ENCODE results near the gene WDR75.
"Not testable (repeated sequence)": the region's sequence is repeated elsewhere in the genome, so short reads cannot be mapped to it uniquely, and the experiment has no call there.

The WDR75 gene

DNA sequence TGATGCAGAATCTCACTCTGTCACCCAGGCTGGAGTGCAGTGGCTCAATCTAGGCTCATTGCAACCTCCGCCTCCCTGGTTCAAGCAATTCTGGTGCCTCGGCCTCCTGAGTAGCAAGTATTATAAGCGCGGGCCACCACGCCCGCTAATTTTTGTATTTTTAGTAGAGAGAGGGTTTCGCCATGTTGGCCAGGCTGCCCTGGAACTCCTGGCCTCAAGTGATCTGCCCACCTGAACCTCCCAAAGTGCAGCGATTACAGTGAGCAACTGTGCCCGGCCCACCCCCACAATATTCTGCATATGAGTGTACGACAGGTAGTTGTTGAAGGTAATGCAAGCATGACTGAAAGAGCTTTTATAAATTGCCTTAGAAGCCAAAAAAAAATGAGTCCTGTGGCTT lies 1.2 kb downstream of the WDR75 start:
- DNase-seq: no peak

DNA sequence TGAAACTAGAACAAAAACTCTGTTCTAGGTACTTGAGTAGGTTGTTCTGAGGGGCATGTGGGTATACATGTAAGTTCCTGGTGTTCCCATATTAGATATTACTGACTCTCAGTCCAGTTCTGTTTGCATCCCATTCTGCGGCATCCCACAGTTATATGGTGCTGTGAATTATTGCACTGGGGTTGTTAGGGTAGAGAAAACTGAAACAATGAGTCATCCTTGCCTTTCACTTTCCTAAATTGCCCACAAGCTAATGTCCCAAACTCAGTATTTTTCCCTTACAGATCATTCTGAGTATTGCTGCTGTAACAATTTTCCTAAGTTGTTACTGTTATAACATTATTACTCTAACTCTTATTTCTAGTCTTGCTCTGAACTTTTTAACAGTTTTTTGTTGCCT lies 3.0 kb downstream of the WDR75 start:
- no peak for DNase-seq

DNA sequence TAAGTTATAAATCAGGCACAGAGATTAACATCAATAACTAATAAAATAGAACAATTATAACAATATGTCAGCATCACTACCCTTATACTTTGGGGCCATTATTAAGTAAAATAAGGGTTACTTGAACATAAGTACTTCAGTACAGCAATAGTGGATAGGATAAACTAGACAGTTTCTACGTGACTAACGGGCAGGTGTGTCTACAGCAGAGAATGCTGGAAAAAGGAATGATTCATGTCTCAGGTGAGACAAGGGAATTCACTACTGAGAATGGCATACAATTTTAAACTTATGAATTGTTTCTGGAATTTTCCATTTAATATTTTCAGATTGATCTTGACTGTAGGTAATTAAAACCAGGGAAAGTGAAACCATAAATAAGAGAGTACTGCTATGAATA lies 5.5 kb downstream of the WDR75 start:
- DNase-seq: no peak

DNA sequence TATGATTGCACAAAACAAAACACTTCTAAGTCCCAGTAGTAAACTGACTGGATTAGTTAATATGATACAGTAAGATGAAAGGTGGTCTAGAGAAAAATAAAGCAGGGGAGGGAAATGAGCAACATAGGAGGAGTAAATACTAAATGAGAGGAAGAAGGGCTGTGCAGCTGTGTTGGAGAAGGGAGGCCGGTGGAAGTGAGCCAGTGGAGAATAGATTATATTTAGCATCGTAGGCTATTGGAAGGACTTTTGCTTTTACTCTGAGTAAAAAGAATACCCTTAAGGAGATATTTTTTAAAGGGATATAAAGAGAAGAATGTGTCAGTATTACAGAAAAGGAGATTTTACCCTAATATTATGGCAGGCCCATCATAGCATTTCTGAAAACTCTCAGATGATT lies 12.7 kb downstream of the WDR75 start:
- DNase-seq: no peak

DNA sequence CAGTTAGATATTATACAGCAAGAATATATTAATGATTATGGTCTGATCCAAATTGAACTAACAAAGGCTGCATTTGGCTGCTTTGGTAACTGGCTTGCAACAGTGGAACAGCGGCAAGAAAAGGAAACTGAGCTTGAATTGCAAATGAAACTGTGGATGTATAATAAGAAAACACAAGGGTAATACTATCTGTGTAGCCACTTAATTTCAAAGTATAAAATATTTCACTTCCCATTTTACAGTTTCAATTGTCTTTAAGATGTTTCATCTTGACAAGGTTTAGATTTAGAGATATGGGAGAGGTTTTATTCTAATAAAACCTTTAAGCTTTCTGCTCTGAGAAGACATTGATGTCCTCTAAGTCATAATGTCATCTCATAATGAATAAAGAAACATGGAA lies 23.8 kb downstream of the WDR75 start:
- DNase-seq: no peak

DNA sequence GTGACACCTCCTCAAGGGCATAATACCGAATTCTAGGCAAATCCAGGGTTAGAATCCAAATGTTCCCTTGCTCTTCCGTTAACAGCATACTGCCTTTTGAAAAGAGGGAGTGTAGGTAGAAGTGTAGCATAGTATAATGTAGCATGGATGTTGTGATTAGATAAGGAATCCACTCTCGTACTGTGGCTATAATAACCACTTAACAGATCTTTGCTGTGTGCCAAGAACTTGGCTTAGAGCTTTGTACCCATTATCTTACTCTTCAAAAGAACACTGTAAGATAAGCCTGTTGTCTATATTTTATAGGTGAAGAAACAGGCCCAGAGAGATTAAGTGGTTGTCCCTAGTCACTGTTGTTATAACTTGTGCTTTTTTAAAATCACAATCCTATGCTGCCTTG lies 24.2 kb downstream of the WDR75 start:
- DNase-seq: no peak

DNA sequence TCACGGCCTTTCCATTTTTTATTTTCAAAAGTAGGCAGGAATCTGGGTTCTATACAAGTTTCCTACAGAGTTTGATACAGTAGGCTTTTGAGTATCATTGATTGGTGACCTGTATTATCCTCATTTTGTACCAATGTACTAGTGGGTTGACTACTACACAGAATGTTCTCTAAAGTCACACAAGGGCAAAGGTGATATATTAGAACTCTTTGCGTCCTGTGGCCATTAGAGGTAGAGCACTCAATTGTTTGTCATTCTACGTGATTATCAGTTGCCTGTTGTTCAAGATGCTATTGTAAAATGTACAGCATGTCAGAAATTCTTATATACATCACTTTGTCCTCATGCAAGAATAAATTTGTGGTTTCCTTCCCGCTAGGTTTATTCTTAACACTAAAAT lies 24.8 kb downstream of the WDR75 start:
- DNase-seq: no peak

DNA sequence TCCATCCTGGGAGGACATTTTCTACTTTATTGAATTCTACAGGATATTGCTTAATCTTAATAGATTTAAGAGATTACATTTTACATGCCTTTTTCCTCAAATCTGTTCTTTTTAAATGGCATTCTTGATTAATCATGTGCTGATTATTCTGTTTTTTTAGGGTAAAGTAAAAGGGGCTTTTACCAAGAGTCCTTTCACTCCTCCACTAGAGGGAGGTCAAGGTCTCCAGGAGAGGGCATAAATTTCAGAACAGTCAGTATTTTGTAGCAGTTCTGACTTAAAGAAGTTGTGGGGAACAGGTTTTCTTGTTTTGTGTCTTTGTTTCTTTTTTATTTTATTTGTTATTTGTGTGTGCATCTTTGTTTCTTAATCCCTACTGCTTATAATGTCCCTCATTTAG lies 25.4 kb downstream of the WDR75 start:
- DNase-seq: no peak

DNA sequence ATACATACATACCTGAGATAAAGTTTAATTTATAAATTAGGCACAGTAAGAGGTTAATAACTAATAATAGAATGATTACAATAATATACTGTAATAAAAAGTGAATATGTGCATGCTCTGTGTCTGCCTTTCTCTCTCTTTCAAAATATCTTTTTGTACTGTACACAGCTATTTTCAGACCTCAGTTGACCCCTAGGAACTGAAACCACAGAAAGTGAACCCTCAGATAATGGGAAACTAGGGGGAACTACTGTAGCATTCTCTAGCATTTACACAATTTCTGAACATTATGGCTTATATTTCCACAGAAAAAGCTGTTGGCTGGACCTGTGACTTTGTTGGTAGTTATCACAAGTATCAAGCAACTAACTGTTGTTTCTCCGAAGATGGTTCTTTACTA lies 25.9 kb downstream of the WDR75 start:
- DNase-seq: no peak

DNA sequence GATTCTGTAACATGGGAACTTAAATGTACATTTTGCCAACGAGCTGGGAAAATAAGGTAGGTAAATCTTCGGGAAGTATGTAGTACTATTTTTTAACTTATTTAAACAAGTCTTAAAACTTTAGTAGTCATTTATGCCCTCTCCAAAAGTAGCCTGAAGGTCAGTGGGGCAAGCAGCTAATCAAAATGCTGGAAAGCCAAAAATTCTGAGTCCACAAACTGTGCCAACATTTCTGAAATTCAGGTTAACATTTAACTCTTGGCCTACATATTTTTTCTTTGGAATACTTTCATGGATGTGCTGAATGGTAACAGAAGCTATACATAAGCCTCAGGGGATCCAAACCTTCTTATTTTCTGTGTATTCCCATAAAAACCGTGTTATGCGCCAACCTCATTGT lies 26.3 kb downstream of the WDR75 start:
- no peak for DNase-seq

DNA sequence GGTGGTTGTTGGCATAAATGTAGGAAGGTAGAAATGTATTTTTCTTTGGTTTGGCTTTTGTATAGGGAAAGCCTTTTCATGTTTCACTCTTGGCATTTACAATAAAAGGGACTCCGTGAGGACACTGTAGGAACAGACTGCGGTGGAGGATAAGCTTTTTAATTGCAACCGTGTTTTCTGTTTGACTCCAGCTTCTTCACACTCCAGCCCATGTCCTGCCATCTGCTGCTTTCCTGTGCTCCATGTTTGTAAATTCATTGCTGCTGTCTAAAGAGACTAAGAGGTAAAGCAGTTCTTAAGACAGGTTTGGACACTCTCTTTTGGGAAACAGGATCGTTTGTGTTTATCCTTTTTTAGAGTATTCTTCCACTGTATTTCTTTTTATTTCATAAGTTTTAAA lies 33.3 kb downstream of the WDR75 start:
- DNase-seq: no peak

DNA sequence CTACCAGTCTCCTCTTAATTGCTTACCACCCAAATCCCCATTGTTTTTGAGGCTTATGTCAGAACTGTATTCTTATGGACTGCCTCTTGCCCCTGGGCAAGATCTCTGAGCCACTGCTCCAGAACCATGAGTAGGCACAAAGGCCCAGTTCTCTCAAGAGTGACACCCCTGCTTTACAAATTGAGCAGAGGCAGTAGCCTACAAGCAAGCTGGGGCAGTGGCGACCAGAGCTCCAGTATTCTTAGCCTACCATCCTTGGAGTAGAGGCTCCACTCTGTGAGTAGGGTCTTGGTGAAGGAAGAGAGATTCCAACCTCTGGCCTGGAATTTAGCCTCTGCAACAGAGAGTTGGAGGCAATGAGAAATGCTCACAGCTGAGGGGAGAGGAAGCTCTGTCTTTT lies 36.5 kb downstream of the WDR75 start:
- no peak for DNase-seq

DNA sequence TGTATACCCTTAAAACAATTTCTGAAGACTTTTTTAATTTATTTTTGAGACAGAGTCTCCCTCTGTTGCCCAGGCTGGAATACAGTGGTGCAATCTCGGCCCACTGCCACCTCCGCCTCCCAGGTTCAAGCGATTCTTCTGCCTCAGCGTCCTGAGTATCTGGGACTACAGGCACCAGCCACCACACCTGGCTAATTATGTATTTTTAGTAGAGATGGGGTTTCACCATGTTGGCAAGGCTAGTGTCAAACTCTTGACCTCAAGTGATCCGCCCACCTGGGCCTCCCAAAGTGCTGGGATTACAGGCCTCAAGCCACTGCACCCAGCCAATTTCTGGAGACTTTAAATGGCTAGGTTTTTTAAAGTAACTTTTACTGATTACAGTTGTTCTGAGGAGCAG lies 37.0 kb downstream of the WDR75 start:
- not testable (repeated sequence) for DNase-seq

DNA sequence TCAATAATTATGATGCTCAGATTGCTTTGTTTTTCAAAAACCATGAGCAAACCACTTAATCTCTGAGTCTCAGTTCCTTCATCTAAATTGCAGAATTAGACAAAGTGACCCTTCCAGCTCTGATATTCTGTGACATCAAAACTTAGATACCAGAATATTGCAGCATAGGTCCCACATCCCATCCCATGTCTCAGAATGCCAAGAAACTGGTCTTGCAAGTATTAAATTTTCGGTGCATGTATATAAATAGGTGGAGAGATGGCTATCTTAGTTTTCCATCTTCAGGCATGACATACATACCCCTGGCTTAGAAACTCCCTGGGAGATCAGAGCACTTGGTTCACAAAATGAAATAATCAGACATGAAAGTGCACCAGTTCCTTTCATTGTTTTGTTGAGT lies 39.8 kb downstream of the WDR75 start:
- no peak for DNase-seq

DNA sequence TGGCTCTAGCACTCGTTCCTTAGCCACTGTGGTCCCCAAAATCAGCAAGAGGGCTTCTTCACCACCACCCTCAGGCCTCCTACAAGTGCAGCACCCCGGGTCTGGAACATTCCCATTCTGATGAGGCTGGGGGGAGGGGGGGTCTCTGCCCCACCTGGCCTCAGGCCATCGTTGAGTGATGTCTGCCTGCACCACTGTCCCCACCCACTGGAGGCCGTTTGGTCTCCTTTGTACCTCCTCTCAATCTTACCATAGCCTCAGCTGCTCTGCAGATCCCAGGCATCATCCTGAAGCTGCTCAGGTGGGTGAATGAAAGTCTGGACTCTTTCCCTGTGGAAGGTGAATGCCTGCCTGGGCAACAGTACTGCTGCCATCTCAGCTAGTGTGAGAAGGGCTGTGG lies 42.3 kb downstream of the WDR75 start:
- no peak for DNase-seq

DNA sequence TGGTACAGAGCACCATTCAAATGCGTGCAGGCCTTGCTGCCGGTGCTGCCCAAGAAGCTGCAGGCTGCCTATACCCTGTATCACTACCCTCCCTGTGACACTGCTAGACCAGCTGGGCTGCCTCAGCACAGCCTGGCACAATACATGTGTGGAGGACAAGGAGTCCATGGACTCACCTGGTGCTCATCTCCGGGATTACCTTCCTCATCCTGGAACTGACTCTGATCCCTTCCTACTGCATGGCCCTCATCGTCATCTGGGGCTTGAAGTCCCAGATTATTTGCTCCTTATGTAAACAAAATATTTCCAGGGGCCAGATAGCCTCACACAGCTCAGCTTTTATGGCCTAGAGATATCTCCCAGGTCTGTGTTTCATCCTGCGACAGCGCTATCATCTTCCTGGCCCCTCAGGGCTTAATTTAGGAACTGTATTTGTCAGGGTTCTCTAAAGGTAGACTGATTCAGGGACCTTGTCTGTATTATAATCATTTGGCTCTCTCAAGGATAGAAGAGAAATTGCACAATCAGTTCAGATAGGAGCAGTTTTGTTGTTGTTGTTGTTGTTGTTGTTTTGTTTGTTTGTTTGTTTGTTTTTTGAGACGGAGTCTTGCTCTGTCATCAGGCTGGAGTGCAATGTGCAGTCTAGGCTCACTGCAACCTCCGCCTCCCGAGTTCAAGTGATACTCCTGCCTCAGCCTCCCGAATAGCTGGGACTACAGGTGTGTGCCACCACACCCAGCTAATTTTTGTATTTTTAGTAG lies 42.9 kb downstream of the WDR75 start:
- no peak for DNase-seq

DNA sequence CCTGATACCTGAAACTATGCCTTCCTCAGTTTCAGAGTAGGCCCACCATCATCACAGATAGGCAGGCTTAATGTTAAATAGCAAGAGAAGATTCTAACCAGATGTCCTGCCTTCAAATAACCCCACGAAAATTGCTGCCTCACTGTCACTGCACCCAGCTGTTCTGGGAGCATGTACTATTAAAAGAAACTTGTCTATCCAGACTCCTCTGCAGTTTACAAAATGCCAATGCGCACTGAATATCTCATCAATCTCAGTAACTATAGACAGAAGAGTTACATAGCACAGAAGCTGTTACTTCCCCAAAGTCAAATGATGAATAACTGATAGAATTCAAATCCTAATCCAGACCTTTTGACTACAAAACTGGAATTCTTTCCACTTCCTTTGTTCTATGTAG lies 43.9 kb downstream of the WDR75 start:
- DNase-seq: no peak

DNA sequence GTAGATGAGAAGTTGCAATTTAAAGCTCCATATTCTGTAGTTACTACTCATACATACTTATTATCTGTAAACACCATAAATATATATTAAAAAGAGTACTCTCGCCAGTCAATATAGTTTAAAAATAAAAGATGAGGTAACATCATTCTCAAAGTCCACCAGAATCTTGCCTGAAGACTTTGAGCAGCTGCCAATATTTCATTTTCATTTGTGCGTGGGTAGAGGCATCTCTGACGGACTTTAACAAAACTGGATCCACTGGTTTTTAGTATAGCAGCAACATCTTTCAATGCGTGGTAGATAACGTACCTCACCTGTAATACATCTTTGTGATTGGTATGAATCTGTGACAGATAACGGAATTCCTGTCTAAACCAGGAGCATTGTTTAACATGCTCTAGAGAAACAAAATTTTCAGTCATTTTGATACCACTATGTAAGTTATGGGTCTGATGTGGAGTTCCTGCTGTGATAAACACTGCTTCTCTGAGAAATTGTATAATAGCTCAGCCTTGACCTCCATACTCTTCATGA lies 45.0 kb downstream of the WDR75 start:
- no peak for DNase-seq

DNA sequence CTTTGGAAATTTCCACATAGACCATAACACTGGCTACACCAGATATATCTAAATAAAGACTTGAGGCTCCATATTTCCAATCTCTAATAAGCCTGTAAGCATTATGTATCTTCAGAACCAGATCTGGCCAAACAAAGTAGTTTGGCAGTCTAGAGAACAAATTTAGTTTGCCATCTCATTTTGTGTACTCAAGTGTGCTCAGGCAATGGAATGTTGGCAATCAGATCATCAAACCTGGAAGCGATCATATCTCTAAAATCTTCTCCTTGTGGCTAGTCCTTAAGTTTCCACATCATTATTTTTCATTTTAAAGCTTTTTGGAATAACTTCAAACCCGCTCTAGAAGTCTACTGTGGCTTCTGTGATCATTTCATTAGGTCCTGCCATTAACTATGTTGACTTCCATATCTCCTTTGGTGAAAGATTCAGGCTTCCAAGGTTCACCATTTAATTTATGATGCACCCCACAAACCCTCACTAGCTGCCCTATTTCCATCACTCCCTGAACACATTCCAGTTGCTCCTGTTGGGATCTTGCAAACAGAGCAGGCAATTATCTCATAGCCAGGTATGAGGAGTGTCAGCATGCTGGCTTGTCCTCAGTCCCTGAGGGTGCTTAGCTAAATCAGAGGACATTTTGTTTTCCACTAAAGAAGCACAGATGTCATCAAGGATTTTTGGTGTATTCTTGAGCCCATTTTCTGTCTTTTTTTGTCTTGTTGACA lies 46.2 kb downstream of the WDR75 start:
- no peak for DNase-seq

DNA sequence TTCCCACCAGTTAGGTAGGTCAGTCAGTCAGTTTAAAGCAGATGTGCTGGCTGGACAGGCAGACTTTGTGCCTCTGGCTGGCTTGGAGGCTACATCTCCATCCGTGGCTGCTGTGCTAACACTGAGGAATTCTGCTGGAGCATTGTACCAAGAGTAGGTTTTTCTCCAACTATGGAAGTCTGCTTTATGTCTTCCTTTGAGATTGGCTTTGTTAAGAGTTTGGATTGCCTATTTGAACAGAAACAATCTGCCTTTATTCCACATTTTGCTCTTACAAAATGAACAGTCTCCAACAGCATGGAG lies 46.7 kb downstream of the WDR75 start:
- DNase-seq: no peak

DNA sequence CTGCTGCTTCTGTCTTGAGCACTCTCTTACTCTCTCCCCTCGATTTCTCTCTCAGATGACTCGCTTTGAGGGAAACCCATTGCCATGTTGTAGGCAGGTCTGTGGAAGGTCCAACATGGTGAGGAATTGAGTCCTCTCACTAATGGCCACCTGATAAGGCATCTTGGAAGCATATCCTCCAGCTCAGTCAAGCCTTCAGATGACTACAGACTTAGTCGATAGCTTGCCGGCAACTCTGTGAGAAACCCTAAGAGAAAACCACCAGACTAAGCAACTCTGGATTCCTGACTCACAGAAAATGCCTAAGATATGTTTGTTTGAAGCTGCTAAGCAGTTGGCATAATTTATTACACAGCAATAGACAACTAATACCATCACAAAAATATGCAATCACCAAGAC lies 51.2 kb downstream of the WDR75 start:
- no peak for DNase-seq

DNA sequence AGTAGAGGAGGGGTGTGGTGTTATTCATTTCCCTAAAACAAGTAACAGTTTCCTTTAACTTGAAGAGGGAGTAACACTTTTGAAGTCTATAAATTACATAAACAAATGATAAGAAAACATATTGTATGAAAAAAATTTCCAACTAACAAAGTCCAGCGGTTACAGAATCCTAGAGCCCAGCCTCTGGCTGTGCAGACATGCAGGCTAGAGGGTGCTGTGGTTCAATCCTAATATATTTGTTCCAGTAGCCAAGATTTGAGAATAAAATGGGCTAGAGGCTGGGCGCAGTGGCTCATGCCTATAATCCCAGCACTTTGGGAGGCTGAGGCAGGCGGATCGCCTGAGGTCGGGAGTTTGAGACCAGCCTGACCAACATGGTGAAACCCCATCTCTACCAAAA lies 56.9 kb downstream of the WDR75 start:
- no peak for DNase-seq

DNA sequence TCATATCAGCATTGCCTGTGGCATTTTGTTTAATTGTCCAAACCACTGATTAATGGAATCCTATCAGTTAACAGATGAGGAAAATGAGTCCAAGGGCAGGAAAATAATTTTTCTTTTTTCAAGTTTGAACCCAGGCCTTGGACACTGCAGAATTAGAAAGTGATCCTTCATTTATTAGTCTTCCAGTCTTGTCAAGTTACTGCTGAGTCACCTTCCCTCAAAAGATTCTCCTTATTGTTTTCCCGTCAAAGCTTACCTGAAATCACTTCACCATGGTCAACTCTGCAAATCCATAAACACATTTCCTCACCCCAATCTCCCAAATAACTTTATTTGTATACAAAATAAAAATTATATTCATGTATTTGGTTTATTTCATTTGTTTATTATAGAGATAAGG lies 57.9 kb downstream of the WDR75 start:
- DNase-seq: no peak

DNA sequence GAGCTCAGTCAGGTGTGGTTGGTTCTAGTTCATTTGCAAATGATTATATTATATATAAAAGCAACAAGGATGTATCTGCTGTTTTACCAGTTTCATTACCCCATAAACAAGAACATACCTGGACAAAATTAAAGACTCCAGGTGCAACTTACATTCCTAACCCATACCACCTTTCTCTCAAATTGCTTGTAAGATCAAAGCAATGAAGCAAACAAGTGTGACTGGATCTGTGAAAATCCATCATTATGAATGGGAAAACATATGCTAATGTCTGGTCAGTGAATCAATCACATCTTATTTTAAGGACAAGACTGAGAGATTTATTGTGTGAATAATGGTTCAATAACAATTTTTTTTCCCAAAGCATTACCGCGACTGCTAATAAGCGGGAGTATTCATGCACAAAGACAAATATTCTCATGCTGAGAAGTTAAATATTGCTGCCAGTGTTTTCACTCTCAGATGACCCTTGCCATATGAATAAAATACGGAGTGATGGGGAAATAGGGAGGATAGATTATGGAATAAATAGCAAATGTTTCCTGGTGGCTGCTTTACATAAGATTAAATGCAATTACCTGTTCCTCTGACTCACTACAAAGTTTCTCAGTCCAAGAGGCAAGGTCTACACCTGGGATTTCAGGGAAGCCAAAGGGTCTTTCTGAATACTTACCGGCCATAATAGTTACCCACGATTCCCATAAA lies 59.3 kb downstream of the WDR75 start:
- no peak for DNase-seq
